IPS-20b (cell line): Measurements from ENCODE around the gene CCL7.

Source experiments
- H3K27ac ChIP-seq: one replicate; pipeline ENCODE4 v1.5.1; 2013; ENCODE audit warnings: low read length
- H3K27me3 ChIP-seq: 2 replicates; pipeline ENCODE4 v1.6.1; 2013; ENCODE audit warnings: mild to moderate bottlenecking, low read length, inconsistent platforms; ENCODE audit not compliant: insufficient read depth
- H3K36me3 ChIP-seq: 2 replicates; pipeline ENCODE4 v1.6.1; 2013; ENCODE audit warnings: low read depth, mild to moderate bottlenecking, inconsistent platforms, low read length, moderate library complexity; ENCODE audit not compliant: insufficient read depth
- H3K4me1 ChIP-seq: 2 replicates; pipeline ENCODE4 v1.6.1; 2013; ENCODE audit warnings: mild to moderate bottlenecking, control low read depth, inconsistent platforms, low read length, moderate library complexity; ENCODE audit not compliant: insufficient read depth
- H3K4me3 ChIP-seq: 2 replicates; pipeline ENCODE4 v1.5.1; 2013; ENCODE audit warnings: mild to moderate bottlenecking, low read length, inconsistent platforms
- H3K9ac ChIP-seq: 2 replicates; pipeline ENCODE4 v1.6.1; 2013; ENCODE audit warnings: low read depth, mild to moderate bottlenecking, inconsistent platforms, low read length, moderate library complexity
- H3K9me3 ChIP-seq: 2 replicates; pipeline ENCODE4 v1.6.1; 2013; ENCODE audit warnings: mild to moderate bottlenecking, low read depth, low read length, inconsistent platforms; ENCODE audit not compliant: insufficient read depth

Gene CCL7

DNA sequence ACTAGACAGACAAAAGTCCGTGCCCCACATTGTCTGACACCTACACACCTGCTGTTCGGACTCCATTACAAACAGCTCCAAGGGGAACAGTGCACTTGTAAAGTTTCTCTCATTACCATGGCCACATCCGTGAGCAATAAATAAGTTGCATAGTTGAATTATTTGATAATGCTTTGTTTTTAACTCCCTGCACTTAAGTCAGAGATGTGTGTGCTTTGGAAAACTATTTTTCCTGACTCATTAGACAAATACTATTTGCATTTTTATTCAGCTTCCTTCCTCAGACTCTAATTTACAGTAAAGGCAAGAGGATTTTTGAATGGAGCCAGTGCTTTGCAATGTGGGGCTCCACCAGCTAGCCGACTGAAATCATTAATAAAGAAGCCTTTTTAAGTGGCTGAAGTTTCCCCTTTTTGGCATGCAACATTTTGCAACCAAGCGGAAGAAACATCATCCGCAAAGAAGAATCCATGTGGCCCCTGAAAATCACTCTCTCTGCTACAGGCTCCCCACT, 21.5 kb upstream of the CCL7 start:
- H3K4me3 ChIP-seq = no peak overlapping the region
- H3K9ac ChIP-seq = no peak overlapping the region
- no peaks in the 10 kb centered on the region for H3K36me3 ChIP-seq
- H3K27ac ChIP-seq = no peak overlapping the region
- no peaks in the 10 kb centered on the region for H3K9me3 ChIP-seq
- H3K4me1 ChIP-seq = no peaks in the 10 kb centered on the region; the same call in 1 of the 2 replicates
- peaks cover 4% of the 10 kb centered on the region; the same call in 1 of the 2 replicates for H3K27me3 ChIP-seq

GRCh38 chr17:34249061-34249460, 21.0 kb upstream of the CCL7 start:
- peaks cover 1% of the 10 kb centered on the region; the same call in 1 of the 2 replicates for H3K4me1 ChIP-seq
- no peak overlapping the region for H3K27ac ChIP-seq

DNA sequence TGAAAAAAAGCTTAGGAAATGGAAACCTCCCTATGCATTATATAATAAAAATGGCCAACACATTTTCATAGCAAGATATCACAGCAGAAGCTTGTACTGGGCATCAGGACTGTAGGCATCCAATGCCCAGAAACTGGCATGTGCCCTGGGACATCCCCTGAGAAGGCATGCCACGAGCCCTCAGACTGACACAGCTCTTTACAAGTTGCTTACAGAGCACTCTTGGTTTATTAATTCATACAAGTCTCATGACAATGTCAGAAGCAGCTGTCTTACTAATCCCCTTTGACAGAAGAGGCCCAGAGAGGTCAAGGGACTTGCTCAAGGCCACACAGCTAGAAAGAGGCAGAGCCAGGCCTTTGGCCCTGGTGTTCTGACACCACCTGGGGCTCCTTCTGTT, 20.5 kb upstream of the CCL7 start:
- H3K4me3 ChIP-seq = no peak overlapping the region
- no peaks in the 10 kb centered on the region for H3K9me3 ChIP-seq
- H3K27me3 ChIP-seq = peaks cover 6% of the 10 kb centered on the region; the same call in 1 of the 2 replicates
- H3K9ac ChIP-seq = no peak overlapping the region
- peaks cover 6% of the 10 kb centered on the region for H3K4me1 ChIP-seq
- no peaks in the 10 kb centered on the region for H3K36me3 ChIP-seq
- no peak overlapping the region for H3K27ac ChIP-seq

More at GRCh38 chr17:34249061-34249460, 21.0 kb upstream of the CCL7 start:
- Histone ChIP-seq H3K27me3 (peaks cover 6% of the 10 kb centered on the region; the same call in 1 of the 2 replicates), H3K9ac (no peak overlapping the region), H3K36me3 (no peaks in the 10 kb centered on the region), H3K4me3 (no peak overlapping the region), H3K9me3 (no peaks in the 10 kb centered on the region)

GRCh38 chr17:34251186-34251585, 18.8 kb upstream of the CCL7 start:
- H3K27ac ChIP-seq = no peak overlapping the region

GRCh38 chr17:34252095-34252443, 18.0 kb upstream of the CCL7 start:
- Histone ChIP-seq H3K9ac (no peak overlapping the region), H3K4me1 (peaks cover 13% of the 10 kb centered on the region), H3K36me3 (no peaks in the 10 kb centered on the region), H3K9me3 (no peaks in the 10 kb centered on the region), H3K27me3 (peaks cover 6% of the 10 kb centered on the region; the same call in 1 of the 2 replicates), H3K27ac (no peak overlapping the region), H3K4me3 (no peak overlapping the region)

More at GRCh38 chr17:34251186-34251585, 18.8 kb upstream of the CCL7 start:
- Histone ChIP-seq H3K9me3 (no peaks in the 10 kb centered on the region), H3K4me1 (peaks cover 13% of the 10 kb centered on the region), H3K4me3 (no peak overlapping the region), H3K9ac (no peak overlapping the region), H3K27me3 (peaks cover 6% of the 10 kb centered on the region; the same call in 1 of the 2 replicates), H3K36me3 (no peaks in the 10 kb centered on the region)

- Histone ChIP-seq H3K36me3 (no peaks in the 10 kb centered on the region), H3K4me3 (no peak overlapping the region), H3K27me3 (peaks cover 6% of the 10 kb centered on the region; the same call in 1 of the 2 replicates), H3K27ac (no peak overlapping the region), H3K4me1 (peaks cover 13% of the 10 kb centered on the region), H3K9me3 (no peaks in the 10 kb centered on the region), H3K9ac (no peak overlapping the region)
Observed at GRCh38 chr17:34252444-34253138, 17.4 kb upstream of the CCL7 start.

- no peak overlapping the region for H3K4me3 ChIP-seq
- no peaks in the 10 kb centered on the region for H3K36me3 ChIP-seq
- peaks cover 13% of the 10 kb centered on the region for H3K4me1 ChIP-seq
- no peak overlapping the region for H3K27ac ChIP-seq
- no peak overlapping the region for H3K9ac ChIP-seq
- H3K27me3 ChIP-seq = peaks cover 6% of the 10 kb centered on the region; the same call in 1 of the 2 replicates
- H3K9me3 ChIP-seq = no peaks in the 10 kb centered on the region
Observed at GRCh38 chr17:34253139-34253525, 16.9 kb upstream of the CCL7 start.

GRCh38 chr17:34254146-34254545, 15.9 kb upstream of the CCL7 start:
- H3K27me3 ChIP-seq = peaks cover 6% of the 10 kb centered on the region; the same call in 1 of the 2 replicates
- H3K4me3 ChIP-seq = peak overlapping the region; percentile 67
- peaks cover 13% of the 10 kb centered on the region for H3K4me1 ChIP-seq
- H3K36me3 ChIP-seq = no peaks in the 10 kb centered on the region
- peak overlapping the region; percentile 72; the same call in 1 of the 2 replicates for H3K9ac ChIP-seq
- H3K27ac ChIP-seq = no peak overlapping the region
- H3K9me3 ChIP-seq = no peaks in the 10 kb centered on the region

DNA sequence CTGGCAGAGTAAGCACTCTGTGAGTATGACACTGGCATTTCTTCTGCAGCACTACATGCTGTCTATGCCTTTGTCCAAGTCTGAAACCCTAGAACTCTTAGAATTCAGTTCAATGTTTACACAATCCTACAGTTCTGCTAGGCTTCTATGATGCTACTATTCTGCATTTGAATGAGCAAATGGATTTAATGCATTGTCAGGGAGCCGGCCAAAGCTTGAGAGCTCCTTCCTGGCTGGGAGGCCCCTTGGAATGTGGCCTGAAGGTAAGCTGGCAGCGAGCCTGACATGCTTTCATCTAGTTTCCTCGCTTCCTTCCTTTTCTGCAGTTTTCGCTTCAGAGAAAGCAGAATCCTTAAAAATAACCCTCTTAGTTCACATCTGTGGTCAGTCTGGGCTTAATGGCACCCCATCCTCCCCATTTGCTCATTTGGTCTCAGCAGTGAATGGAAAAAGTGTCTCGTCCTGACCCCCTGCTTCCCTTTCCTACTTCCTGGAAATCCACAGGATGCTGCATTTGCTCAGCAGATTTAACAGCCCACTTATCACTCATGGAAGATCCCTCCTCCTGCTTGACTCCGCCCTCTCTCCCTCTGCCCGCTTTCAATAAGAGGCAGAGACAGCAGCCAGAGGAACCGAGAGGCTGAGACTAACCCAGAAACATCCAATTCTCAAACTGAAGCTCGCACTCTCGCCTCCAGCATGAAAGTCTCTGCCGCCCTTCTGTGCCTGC, 15.2 kb upstream of the CCL7 start, which contains the start of gene CCL2:
Gene CCL2 (plus strand): TSS at position 635 of the 730 bp plus-strand sequence. CDS start 65 bp downstream, at position 700.
- H3K27ac ChIP-seq = no peak within 1 kb of the TSS
- no peaks in the 10 kb centered on the region for H3K9me3 ChIP-seq
- peaks cover 6% of the 10 kb centered on the region; the same call in 1 of the 2 replicates for H3K27me3 ChIP-seq
- H3K36me3 ChIP-seq = no peaks in the 10 kb centered on the region
- H3K4me1 ChIP-seq = peaks cover 13% of the 10 kb centered on the region
- H3K9ac ChIP-seq = peak within 1 kb of the TSS; percentile 72
- H3K4me3 ChIP-seq = peak within 1 kb of the TSS; percentile 67

- Histone ChIP-seq H3K27ac (no peak overlapping the region), H3K9ac (peak overlapping the region; percentile 72)
Observed at GRCh38 chr17:34255381-34255732, 14.7 kb upstream of the CCL7 start.

DNA sequence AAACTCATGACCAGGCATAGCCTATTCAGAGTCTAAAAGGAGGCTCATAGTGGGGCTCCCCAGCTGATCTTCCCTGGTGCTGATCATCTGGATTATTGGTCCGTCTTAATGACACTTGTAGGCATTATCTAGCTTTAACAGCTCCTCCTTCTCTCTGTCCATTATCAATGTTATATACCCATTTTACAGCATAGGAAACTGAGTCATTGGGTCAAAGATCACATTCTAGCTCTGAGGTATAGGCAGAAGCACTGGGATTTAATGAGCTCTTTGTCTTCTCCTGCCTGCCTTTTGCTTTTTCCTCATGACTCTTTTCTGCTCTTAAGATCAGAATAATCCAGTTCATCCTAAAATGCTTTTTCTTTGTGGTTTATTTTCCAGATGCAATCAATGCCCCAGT, 14.2 kb upstream of the CCL7 start:
- Histone ChIP-seq H3K9ac (peak overlapping the region; percentile 72; the same call in 1 of the 2 replicates), H3K4me1 (peaks cover 13% of the 10 kb centered on the region), H3K27ac (no peak overlapping the region), H3K36me3 (no peaks in the 10 kb centered on the region), H3K27me3 (peaks cover 6% of the 10 kb centered on the region; the same call in 1 of the 2 replicates), H3K9me3 (no peaks in the 10 kb centered on the region), H3K4me3 (peak overlapping the region; percentile 67)

More at GRCh38 chr17:34255381-34255732, 14.7 kb upstream of the CCL7 start:
- no peaks in the 10 kb centered on the region for H3K9me3 ChIP-seq
- H3K36me3 ChIP-seq = no peaks in the 10 kb centered on the region
- peaks cover 6% of the 10 kb centered on the region; the same call in 1 of the 2 replicates for H3K27me3 ChIP-seq
- peak overlapping the region; percentile 67 for H3K4me3 ChIP-seq
- peaks cover 13% of the 10 kb centered on the region for H3K4me1 ChIP-seq
